HG03135 (cell line): ENCODE results near the gene PHF21B.

Experiments
- ATAC-seq: cut with Tn5 transposase; IDR thresholded peaks from one replicate; pipeline ENCODE4 v1.9.1; 2021; ENCODE audit warnings: mild to moderate bottlenecking, moderate library complexity; ENCODE audit not compliant: unreplicated experiment

The PHF21B gene

DNA sequence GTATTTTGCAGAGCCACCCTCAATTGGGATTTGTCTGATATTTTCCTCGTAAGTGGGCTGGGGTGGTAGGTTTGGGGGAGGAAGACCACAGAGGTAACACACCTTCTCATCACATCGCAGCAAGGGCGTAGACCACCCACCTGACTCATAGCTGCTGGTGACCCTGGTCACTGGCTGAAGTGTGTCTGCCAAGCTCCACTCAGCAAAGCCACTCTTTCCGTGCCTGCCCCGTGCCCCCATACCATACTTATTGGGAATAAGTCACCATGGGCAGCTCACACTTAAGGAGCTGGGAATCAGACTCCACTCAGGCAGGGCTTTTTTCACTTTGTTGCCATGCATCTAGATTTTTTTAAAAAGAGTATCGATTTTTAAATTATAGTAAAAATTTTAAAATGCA is 111.6 kb downstream of the PHF21B start:
- no peak for ATAC-seq

GRCh38 chr22:44895296-44896055 is 114.3 kb downstream of the PHF21B start:
- ATAC-seq, result no peak

DNA sequence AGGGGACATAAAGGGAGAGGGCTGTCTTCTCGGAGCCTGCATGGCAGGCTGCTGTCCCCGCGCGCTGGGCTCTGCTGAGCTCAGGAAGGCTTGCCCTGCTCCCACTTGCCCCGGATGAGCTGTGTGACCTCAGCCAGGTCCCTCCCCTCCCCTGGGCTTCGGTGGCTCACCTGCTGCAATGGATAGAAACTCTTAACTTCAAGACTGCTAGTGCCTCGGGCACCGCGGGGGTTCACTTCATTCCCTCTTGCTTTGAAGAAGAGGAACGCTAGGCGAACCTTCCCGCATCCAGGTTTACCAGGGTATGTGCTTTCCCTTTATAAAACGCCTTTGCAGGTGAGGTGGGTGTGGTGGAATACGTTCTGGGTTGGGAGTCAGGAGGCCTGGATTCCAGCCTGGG is 115.0 kb downstream of the PHF21B start:
- ATAC-seq, result no peak

DNA sequence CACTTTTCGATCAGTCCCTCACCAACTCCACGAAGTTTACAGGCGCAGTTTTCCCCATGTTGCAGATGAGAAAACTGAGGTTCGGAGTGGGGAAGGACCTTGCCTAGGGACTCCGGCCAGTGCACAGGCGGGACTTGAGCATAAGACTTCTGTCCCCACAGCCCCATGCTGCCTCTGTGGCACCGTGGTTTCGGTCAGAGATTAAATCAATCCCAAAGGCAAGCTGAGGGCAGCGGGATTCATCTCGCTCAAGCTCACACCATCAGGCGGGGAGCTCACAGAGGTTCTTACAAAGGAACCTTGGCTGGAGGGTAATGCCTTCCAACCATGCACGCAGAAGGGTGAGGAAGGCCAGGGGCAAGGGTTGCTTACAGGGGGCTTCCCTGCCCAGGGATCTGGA is 115.5 kb downstream of the PHF21B start:
- no peak for ATAC-seq

DNA sequence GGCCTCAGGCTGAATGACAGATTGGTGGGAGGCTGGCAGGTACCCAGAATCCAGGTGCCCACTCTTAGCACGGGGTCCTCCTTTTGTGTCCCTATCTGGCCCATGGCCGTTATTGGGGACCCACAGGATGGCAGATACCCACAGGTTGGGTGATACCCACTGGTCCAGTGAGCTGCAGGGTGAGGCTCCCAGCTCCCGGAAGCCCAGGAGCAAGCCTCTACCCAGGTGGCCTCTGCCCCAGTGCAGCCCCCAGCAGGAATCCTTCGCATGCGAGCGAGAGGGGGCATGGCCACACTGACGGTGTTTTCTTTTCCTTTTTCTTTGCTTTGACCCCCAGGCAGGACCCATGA is 116.1 kb downstream of the PHF21B start:
- no peak for ATAC-seq

GRCh38 chr22:44892803-44893730 is 116.7 kb downstream of the PHF21B start:
- no peak for ATAC-seq

- ATAC-seq, result no peak
Measured at GRCh38 chr22:44892243-44892642, 117.6 kb downstream of the PHF21B start.

- ATAC-seq, result no peak
Measured at GRCh38 chr22:44891791-44892190, 118.0 kb downstream of the PHF21B start.

DNA sequence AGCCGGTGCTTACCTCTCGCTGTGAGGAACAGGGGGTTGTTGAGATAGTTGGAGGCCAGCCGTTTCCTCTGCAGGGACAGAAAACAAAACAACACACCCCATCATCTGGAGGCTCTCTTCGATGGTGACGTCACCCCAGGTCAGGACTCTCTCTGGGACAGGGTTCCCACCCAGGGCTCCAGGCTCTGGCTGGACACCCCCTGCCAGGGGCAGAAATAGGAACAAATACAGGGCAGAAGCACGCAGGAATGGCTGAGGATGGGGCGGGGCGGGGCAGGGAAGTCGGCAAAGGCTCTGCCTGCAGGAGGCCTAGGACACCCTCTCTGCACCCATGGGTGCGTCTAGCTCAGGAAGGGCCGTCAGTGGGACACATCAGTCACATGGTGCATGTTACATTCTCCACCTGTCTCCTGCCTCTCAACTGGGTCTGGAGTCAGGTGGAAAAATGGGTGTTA is 118.5 kb downstream of the PHF21B start:
- no peak for ATAC-seq

DNA sequence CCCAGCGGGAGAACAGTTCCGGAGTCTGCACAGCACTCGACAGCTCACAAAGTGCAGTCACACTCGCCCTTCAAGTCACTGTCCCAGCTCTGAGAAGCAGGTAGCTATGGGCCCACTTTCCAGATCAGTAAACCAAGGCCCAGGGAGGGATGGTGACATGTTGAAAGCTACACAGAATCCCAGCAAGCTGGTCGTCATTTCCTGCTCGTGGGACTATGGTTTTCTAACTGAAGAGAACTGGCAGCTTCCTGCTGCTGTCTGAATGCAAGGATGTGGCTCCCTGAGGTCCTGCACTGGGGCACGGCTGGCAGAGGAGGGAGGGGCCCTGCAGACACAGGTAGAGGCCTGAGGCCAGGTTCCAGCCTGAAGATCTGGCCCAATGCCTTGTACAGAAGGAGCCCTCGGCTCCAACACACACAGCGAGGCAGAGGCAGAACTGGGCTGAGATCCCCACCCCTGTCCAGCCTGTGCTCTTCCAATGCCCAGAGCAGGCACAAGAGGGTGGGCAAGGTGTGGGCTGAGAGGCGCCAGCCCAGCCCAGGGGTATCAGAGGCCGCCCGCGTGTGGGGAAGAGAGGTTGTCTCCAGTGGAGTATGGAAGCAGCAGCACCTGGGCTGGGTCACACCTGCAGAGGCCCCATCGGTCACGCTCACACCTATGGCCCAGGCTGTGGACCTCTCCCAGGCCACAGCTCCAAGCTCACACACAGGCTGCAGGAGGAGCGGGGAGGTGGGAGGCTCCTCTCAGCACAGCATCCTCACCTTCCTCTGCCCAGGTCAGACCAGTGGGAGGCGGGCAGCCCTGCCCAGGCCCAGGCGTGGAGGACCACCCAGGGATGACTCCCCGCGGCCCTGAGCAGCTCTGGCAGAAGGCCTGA is 119.2 kb downstream of the PHF21B start:
- no peak for ATAC-seq

GRCh38 chr22:44889255-44889878 is 120.4 kb downstream of the PHF21B start:
- ATAC-seq, result no peak

- no peak for ATAC-seq
Measured at GRCh38 chr22:44888491-44889254, 121.1 kb downstream of the PHF21B start.

GRCh38 chr22:44887941-44888366 is 121.9 kb downstream of the PHF21B start:
- ATAC-seq, result no peak

- no peak for ATAC-seq
Measured at GRCh38 chr22:44885806-44886360, 123.9 kb downstream of the PHF21B start.

- ATAC-seq, result no peak
Measured at GRCh38 chr22:44884968-44885805, 124.6 kb downstream of the PHF21B start.

GRCh38 chr22:44884562-44884961 is 125.2 kb downstream of the PHF21B start:
- ATAC-seq, result no peak

- no peak for ATAC-seq
Measured at GRCh38 chr22:44883011-44883421, 126.8 kb downstream of the PHF21B start.

- no peak for ATAC-seq
Measured at GRCh38 chr22:44882226-44882905, 127.4 kb downstream of the PHF21B start.
